CD14-positive monocyte (primary cell): Measurements from ENCODE around the gene ZRSR2. TPM values are rescaled to one million over a fixed set of nuclear protein-coding genes. Genes with fewer than 3 reads are reported as not detected.
A peak's percentile ranks its signal among the peaks of the same experiment; 100 is the strongest.

Experiments
- DNase-seq, 3 donors: peaks; one replicate each; pipeline ENCODE4 v3.0.0-alpha.2; 2011 to 2022
- H2AFZ ChIP-seq: 2 replicates; pipeline ENCODE4 v1.6.0; 2012; ENCODE audit warnings: mild to moderate bottlenecking, low read depth, low read length, inconsistent platforms; ENCODE audit not compliant: insufficient read depth, poor library complexity, severe bottlenecking
- H3K27ac ChIP-seq, 2 donors: 1 replicate in 1 of 2; 2 replicates in 1 of 2; pipeline ENCODE4 v1.5.1; 2012 to 2013; ENCODE audit warnings: low read length in 2 of 2, control low read depth in 1 of 2, inconsistent platforms in 1 of 2, low read depth in 1 of 2, mild to moderate bottlenecking in 1 of 2
- H3K27me3 ChIP-seq, 2 donors: one replicate each; pipeline versions ENCODE4 v1.6.0 to v1.6.1; 2011 to 2013; ENCODE audit warnings: low read length in 2 of 2; ENCODE audit not compliant: control insufficient read depth in 2 of 2, insufficient read depth in 2 of 2
- H3K36me3 ChIP-seq, 2 donors: replicated peaks in 1 of 2; 1 replicate in 1 of 2; 2 replicates in 1 of 2; pipeline versions ENCODE4 v1.5.1 to v1.6.1; 2012 to 2013; ENCODE audit warnings: low read length in 2 of 2, control low read depth in 1 of 2, inconsistent platforms in 1 of 2, mild to moderate bottlenecking in 1 of 2; ENCODE audit not compliant: insufficient read depth in 2 of 2, control insufficient read depth in 1 of 2
- H3K4me1 ChIP-seq, 2 donors: 1 replicate in 1 of 2; 2 replicates in 1 of 2; pipeline versions ENCODE4 v1.5.1 to v1.6.1; 2012 to 2013; ENCODE audit warnings: low read length in 2 of 2, control low read depth in 1 of 2, inconsistent platforms in 1 of 2, mild to moderate bottlenecking in 1 of 2, moderate library complexity in 1 of 2; ENCODE audit not compliant: insufficient read depth in 2 of 2, control insufficient read depth in 1 of 2
- H3K4me2 ChIP-seq: replicated peaks from 2 replicates; pipeline ENCODE3; 2012; ENCODE audit warnings: low read length, moderate library complexity, mild to moderate bottlenecking; ENCODE audit not compliant: poor library complexity, severe bottlenecking; ENCODE audit errors: extremely low read depth
- H3K4me3 ChIP-seq, 3 experiments: fragments of 200-600 bp in 1 of 3; sonication (generic) in 1 of 3; replicated peaks in 1 of 3; 1 replicate in 2 of 3; 2 replicates in 1 of 3; pipeline ENCODE4 v1.5.1; 2011 to 2013; ENCODE audit warnings: low read length in 3 of 3, mild to moderate bottlenecking in 3 of 3, control low read depth in 2 of 3, low read depth in 2 of 3, inconsistent platforms in 1 of 3, moderate library complexity in 1 of 3
- H3K79me2 ChIP-seq: 2 replicates; pipeline ENCODE4 v1.6.0; 2012; ENCODE audit warnings: mild to moderate bottlenecking, control low read depth, inconsistent platforms, low read length, moderate library complexity; ENCODE audit not compliant: insufficient read depth
- H3K9ac ChIP-seq: 2 replicates; pipeline ENCODE4 v1.6.0; 2017; ENCODE audit warnings: low read length, mild to moderate bottlenecking; ENCODE audit not compliant: insufficient read depth, poor library complexity, severe bottlenecking
- H3K9me3 ChIP-seq, 2 donors: replicated peaks in 1 of 2; 1 replicate in 1 of 2; 2 replicates in 1 of 2; pipeline versions ENCODE4 v1.5.1 to v1.6.1; 2012 to 2013; ENCODE audit warnings: low read length in 2 of 2, control low read depth in 1 of 2; ENCODE audit not compliant: control insufficient read depth in 1 of 2, insufficient read depth in 1 of 2
- H4K20me1 ChIP-seq: 2 replicates; pipeline ENCODE4 v1.6.0; 2012; ENCODE audit warnings: mild to moderate bottlenecking, low read length, control low read depth, moderate library complexity; ENCODE audit not compliant: insufficient read depth
- H3K27ac Mint-ChIP-seq, 7 donors: one replicate each; pipeline ENCODE4 v1.8.0; 2020; ENCODE audit warnings: mild to moderate bottlenecking in 7 of 7, mixed read lengths in 7 of 7, moderate library complexity in 6 of 7, inconsistent platforms in 2 of 7
- H3K27me3 Mint-ChIP-seq, 3 donors: one replicate each; pipeline ENCODE4 v1.8.0; 2021 to 2022; ENCODE audit warnings: low read depth in 3 of 3, mild to moderate bottlenecking in 3 of 3, mixed read lengths in 3 of 3, moderate library complexity in 3 of 3, inconsistent platforms in 1 of 3
- H3K36me3 Mint-ChIP-seq, 2 donors: one replicate each; pipeline ENCODE4 v1.8.0; 2020; ENCODE audit warnings: mixed read lengths in 2 of 2, inconsistent platforms in 1 of 2, mild to moderate bottlenecking in 1 of 2
- H3K4me1 Mint-ChIP-seq: one replicate; pipeline ENCODE4 v1.8.0; 2020; ENCODE audit warnings: mild to moderate bottlenecking, mixed read lengths
- H3K4me3 Mint-ChIP-seq, 2 donors: one replicate each; pipeline ENCODE4 v1.8.0; 2020; ENCODE audit warnings: mild to moderate bottlenecking in 2 of 2, mixed read lengths in 2 of 2, moderate library complexity in 1 of 2
- H3K9me3 Mint-ChIP-seq, 7 donors: one replicate each; pipeline ENCODE4 v1.8.0; 2020 to 2022; ENCODE audit warnings: mixed read lengths in 7 of 7, mild to moderate bottlenecking in 6 of 7, moderate library complexity in 6 of 7, inconsistent platforms in 2 of 7
- CTCF ChIP-seq: fragments of 200-600 bp; IDR thresholded peaks from one replicate; pipeline ENCODE4 v1.8.0; 2022; ENCODE audit warnings: antibody characterized with exemption, mild to moderate bottlenecking
- WGBS: methylation state at CpG from one replicate; pipeline ENCODE4 v1.1.5; 2013; ENCODE audit warnings: missing lambda C conversion rate; ENCODE audit not compliant: insufficient coverage; 5-methylcytosine and 5-hydroxymethylcytosine counted together
- intact Hi-C, 2 donors: fragments of 100-400 bp; cut with micrococcal nuclease; formaldehyde crosslinking; loops; one replicate each; pipeline versions ENCODE4 v1.15.0 to v1.15.1; 2023
- polyA plus RNA-seq, 3 donors: library from polyadenylated mRNA; depleted of rRNA in 1 of 3; unstranded in 2 of 3; stranded (reverse) in 1 of 3; fragments of 300-500 nt in 2 of 3; fragments of >200 nt in 1 of 3; fragmentation: Illumina TruSeq in 2 of 3; gene quantifications; 1 replicate in 2 of 3; 2 replicates in 1 of 3; pipeline ENCODE4 v1.2.3, GENCODE V29; 2012 to 2021

The ZRSR2 gene
- polyA plus RNA-seq, 3 donors: 9.3 to 32.1 (median 11.2) TPM

DNA sequence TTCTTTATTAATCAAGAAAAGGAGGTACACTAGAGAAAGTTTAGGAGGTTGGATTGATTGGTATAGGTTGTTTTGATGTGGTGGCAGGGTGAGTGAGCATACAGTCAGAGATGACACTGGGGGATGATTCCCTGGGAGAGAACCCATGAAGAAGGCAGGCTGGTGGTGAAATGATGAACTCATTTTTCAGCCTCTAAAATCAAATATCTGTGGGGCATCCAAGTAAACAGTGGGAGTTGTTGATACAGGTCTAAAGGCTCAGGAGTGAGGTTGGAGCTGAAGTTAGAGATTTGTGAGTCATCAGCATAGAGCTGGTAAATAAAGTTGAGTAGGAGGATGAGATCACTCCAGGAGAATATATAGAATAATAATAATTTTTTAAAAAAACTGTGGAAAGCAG lies 74.3 kb downstream of the ZRSR2 start:
- peaks cover 0 to 9% (median 2%) of the 10 kb centered on the region in 7 donors for H3K9me3 Mint-ChIP-seq
- H3K4me1 Mint-ChIP-seq: peaks cover 12% of the 10 kb centered on the region
- H3K27ac Mint-ChIP-seq: no peak overlapping the region
- H3K36me3 ChIP-seq: no peaks in the 10 kb centered on the region
- H3K4me3 ChIP-seq: no peak overlapping the region
- H3K27me3 ChIP-seq: peaks cover 0 to 70% of the 10 kb centered on the region in 2 donors
- no peaks in the 10 kb centered on the region for H3K9me3 ChIP-seq
- H3K79me2 ChIP-seq: no peaks in the 10 kb centered on the region
- H3K4me2 ChIP-seq: no peak overlapping the region
- H3K36me3 Mint-ChIP-seq: peaks cover 1 to 6% of the 10 kb centered on the region in 2 donors
- intact Hi-C loops: no loop called here
- peaks cover 29 to 30% of the 10 kb centered on the region in 2 donors for H3K4me1 ChIP-seq
- no peak overlapping the region for H3K4me3 Mint-ChIP-seq
- TF ChIP-seq CTCF: no peak
- peaks cover 0 to 39% (median 1%) of the 10 kb centered on the region in 3 donors for H3K27me3 Mint-ChIP-seq
- no peak overlapping the region for H3K9ac ChIP-seq
- no peak overlapping the region for H3K27ac ChIP-seq
- no peak overlapping the region for H2AFZ ChIP-seq
- no peaks in the 10 kb centered on the region for H4K20me1 ChIP-seq
- peak in 1 of 3 donors; percentile 30 for DNase-seq

GRCh38 chrX:15866147-15866546 lies 75.9 kb downstream of the ZRSR2 start:
- H3K4me1 ChIP-seq: peaks cover 27 to 28% of the 10 kb centered on the region in 2 donors
- DNase-seq: peak in 1 of 3 donors; percentile 59
- H3K9me3 Mint-ChIP-seq: peaks cover 0 to 2% (median 2%) of the 10 kb centered on the region in 7 donors

More at GRCh38 chrX:15866147-15866546, 75.9 kb downstream of the ZRSR2 start:
- intact Hi-C loops: no loop called here
- Mint-ChIP-seq H3K27ac (no peak overlapping the region), H3K36me3 (peaks cover 1 to 6% of the 10 kb centered on the region in 2 donors), H3K4me1 (peaks cover 7% of the 10 kb centered on the region), H3K27me3 (peaks cover 0 to 45% (median 1%) of the 10 kb centered on the region in 3 donors), H3K4me3 (no peak overlapping the region)
- Histone ChIP-seq H2AFZ (no peak overlapping the region), H3K27ac (no peak overlapping the region), H4K20me1 (no peaks in the 10 kb centered on the region), H3K27me3 (peaks cover 0 to 77% of the 10 kb centered on the region in 2 donors), H3K4me3 (no peak overlapping the region), H3K79me2 (no peaks in the 10 kb centered on the region), H3K9me3 (no peaks in the 10 kb centered on the region), H3K9ac (no peak overlapping the region), H3K36me3 (no peaks in the 10 kb centered on the region), H3K4me2 (no peak overlapping the region)
- no CpG with 5 or more reads among the region's 3 CpGs for WGBS
- TF ChIP-seq CTCF: no peak
